ENCODE measurements around the gene XG. TPM values are rescaled to one million over a fixed set of nuclear protein-coding genes. Genes with fewer than 3 reads are reported as not detected.

Gene XG
- total and polyA plus RNA-seq, 2 donors (not counting 3 experiments of a cell fraction or from before 2014, with no cell fraction given), result 0.10 TPM; not detected in 1

DNA sequence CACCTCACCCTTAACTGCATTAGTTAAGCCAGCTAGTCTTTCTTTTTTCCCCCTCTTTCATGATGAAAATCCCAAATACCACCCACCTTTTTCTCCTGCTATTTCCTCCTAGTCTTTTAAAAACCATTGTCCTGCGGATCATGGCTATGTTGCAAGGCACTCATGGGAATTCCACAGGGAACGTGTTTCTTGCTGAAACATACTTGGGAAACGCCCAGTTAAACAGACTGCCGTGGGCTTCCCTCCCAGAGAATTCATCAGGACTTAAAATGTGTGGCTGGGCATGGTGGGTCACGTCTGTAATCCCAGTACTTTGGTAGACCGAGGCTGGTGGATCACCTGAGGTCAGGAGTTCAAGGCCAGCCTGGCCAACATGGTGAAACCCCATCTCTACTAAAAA, 32.2 kb downstream of the XG start:
- no peaks in the 10 kb centered on the region for H3K4me1 ChIP-seq (ENCODE audit: control insufficient read depth, extremely low read depth, insufficient read depth, low read length)
- CTCF ChIA-PET, result no interaction called here
- H3K27me3 ChIP-seq (ENCODE audit: control insufficient read depth in 2 of 2, insufficient read depth in 2 of 2, low read length in 2 of 2), result no peaks in the 10 kb centered on the region
- no peak overlapping the region for H3K4me3 ChIP-seq (replicated peaks in 1 of 3; ENCODE audit: insufficient read depth in 1 of 3, low read depth in 1 of 3, low read length in 3 of 3)
- no TSS peak for BruUV-seq (replicated peaks)
- intact Hi-C loops (cut with micrococcal nuclease), result no loop called here
- H3K36me3 ChIP-seq (ENCODE audit: control insufficient read depth in 2 of 2, extremely low read depth in 1 of 2, insufficient read depth in 2 of 2, low read length in 2 of 2), result no peaks in the 10 kb centered on the region
- no peak overlapping the region for H2AFZ ChIP-seq (ENCODE audit: low read depth, low read length)
- POLR2A ChIA-PET, result no interaction called here
- H3K27ac ChIP-seq (ENCODE audit: insufficient read depth, low read depth, low read length), result no peak overlapping the region
- dilution Hi-C loops (cut with MboI; ENCODE audit: extremely low pct_ligation_motif_present, low sequenced_read_pairs), result no loop called here
- H3K9me3 ChIP-seq (replicated peaks; ENCODE audit: control insufficient read depth, insufficient read depth, low read length), result no peaks in the 10 kb centered on the region
- DNase-seq (ENCODE audit: low read depth, low spot score) (no peak), FAIRE-seq (no peak)
- no peak overlapping the region for H3K4me2 ChIP-seq (ENCODE audit: insufficient read depth, low read length)
- H4K20me1 ChIP-seq (replicated peaks; ENCODE audit: control insufficient read depth, extremely low read depth, insufficient read depth, low read length), result no peaks in the 10 kb centered on the region
- TF ChIP-seq POLR2AphosphoS5 (IDR thresholded peaks at IDR 0.05; ENCODE audit: insufficient read depth, low read depth, low read length), result no peak
- H3K9ac ChIP-seq (replicated peaks; ENCODE audit: extremely low read depth, insufficient read depth, low read length), result no peak overlapping the region
- H3K9me1 ChIP-seq (replicated peaks; ENCODE audit: control insufficient read depth, extremely low read depth, insufficient read depth, low read length), result no peaks in the 10 kb centered on the region
- no peaks in the 10 kb centered on the region for H3K79me2 ChIP-seq (ENCODE audit: control insufficient read depth, insufficient read depth, low read length)

- H2AFZ ChIP-seq (ENCODE audit: low read depth, low read length), result no peak overlapping the region
- no peaks in the 10 kb centered on the region for H3K36me3 ChIP-seq (ENCODE audit: control insufficient read depth in 2 of 2, extremely low read depth in 1 of 2, insufficient read depth in 2 of 2, low read length in 2 of 2)
- no peaks in the 10 kb centered on the region for H4K20me1 ChIP-seq (replicated peaks; ENCODE audit: control insufficient read depth, extremely low read depth, insufficient read depth, low read length)
- DNase-seq (ENCODE audit: low read depth, low spot score) (no peak), FAIRE-seq (no peak)
- ChIA-PET POLR2A (no interaction called here), CTCF (no interaction called here)
- H3K9me3 ChIP-seq (replicated peaks; ENCODE audit: control insufficient read depth, insufficient read depth, low read length), result no peaks in the 10 kb centered on the region
- no peaks in the 10 kb centered on the region for H3K9me1 ChIP-seq (replicated peaks; ENCODE audit: control insufficient read depth, extremely low read depth, insufficient read depth, low read length)
- dilution Hi-C loops (cut with MboI; ENCODE audit: extremely low pct_ligation_motif_present, low sequenced_read_pairs) (no loop called here), intact Hi-C loops (cut with micrococcal nuclease) (no loop called here)
- no peak overlapping the region for H3K9ac ChIP-seq (replicated peaks; ENCODE audit: extremely low read depth, insufficient read depth, low read length)
- no peaks in the 10 kb centered on the region for H3K4me1 ChIP-seq (ENCODE audit: control insufficient read depth, extremely low read depth, insufficient read depth, low read length)
- H3K79me2 ChIP-seq (ENCODE audit: control insufficient read depth, insufficient read depth, low read length), result no peaks in the 10 kb centered on the region
- H3K4me3 ChIP-seq (replicated peaks in 1 of 3; ENCODE audit: insufficient read depth in 1 of 3, low read depth in 1 of 3, low read length in 3 of 3), result no peak overlapping the region
- no peak overlapping the region for H3K4me2 ChIP-seq (ENCODE audit: insufficient read depth, low read length)
- H3K27me3 ChIP-seq (ENCODE audit: control insufficient read depth in 2 of 2, insufficient read depth in 2 of 2, low read length in 2 of 2), result no peaks in the 10 kb centered on the region
- H3K27ac ChIP-seq (ENCODE audit: insufficient read depth, low read depth, low read length), result no peak overlapping the region
- no peak for TF ChIP-seq GATA2 (IDR thresholded peaks at IDR 0.05; ENCODE audit: insufficient read depth, insufficient read length, low read depth, low read length)
- TF ChIP-seq FOS (IDR thresholded peaks at IDR 0.05; ENCODE audit: borderline replicate concordance, insufficient read depth, low read length), result no peak
- no peak for TF ChIP-seq POLR2A (IDR thresholded peaks at IDR 0.05; ENCODE audit: low read depth, low read length)
- no peak for TF ChIP-seq MAX (IDR thresholded peaks at IDR 0.05; ENCODE audit: insufficient read depth, insufficient read length)
- no peak for TF ChIP-seq JUN (IDR thresholded peaks at IDR 0.05; ENCODE audit: borderline replicate concordance, insufficient read depth, insufficient read length, low read depth)
- TF ChIP-seq POLR2AphosphoS5 (IDR thresholded peaks at IDR 0.05; ENCODE audit: insufficient read depth, low read depth, low read length), result no peak
- BruUV-seq (replicated peaks), result no TSS peak
Measured at GRCh38 chrX:2785538-2785937, 33.7 kb downstream of the XG start.
